ENCODE results near the gene STK32C.
A peak's percentile ranks its signal among the peaks of the same experiment; 100 is the strongest.

STK32C gene

GRCh38 chr10:132307823-132308586, at the start of gene STK32C:
Gene STK32C, minus strand, starts transcription at chr10:132307950. Its CDS starts 117 bp downstream, at chr10:132307833.
- DNase-seq (ENCODE audit: low read depth), result peak; percentile 87

DNA sequence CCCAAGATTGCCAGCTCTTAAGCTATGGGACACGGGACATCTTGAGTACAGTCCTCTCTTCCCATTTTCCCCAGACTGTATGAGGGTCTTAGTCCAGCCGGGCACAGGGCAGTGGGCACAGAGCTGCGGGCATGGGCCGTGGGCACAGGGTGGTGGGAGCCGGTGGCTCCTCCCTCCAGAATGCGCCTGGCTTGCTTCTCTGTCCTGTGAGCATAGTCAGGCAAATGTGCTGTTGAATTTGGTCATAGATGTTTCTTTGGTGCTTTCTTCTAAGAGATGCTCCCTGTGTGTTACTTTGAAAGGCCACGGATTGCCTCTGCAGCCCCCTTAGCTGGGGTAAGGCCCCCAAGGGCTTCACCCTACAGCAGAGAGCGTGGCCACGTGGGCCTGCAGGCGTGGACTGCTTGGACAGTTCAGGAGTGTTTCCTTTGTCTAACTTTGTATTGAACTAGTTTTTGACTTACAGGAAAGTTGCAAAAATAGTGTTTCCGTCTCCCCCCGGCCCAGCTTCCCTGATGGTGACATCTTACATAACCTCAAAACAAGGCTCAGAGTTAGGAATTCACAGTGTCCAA, 49.0 kb upstream of the STK32C start:
- no peak for DNase-seq (ENCODE audit: low read depth)

- DNase-seq (ENCODE audit: low read depth), result no peak
Measured at GRCh38 chr10:132355754-132356153, 48.0 kb upstream of the STK32C start.

GRCh38 chr10:132355297-132355696, 47.5 kb upstream of the STK32C start:
- DNase-seq (ENCODE audit: low read depth), result no peak

GRCh38 chr10:132354356-132355094, 46.8 kb upstream of the STK32C start:
- no peak for DNase-seq (ENCODE audit: low read depth)

GRCh38 chr10:132353456-132354355, 46.0 kb upstream of the STK32C start:
- no peak for DNase-seq (ENCODE audit: low read depth)

DNA sequence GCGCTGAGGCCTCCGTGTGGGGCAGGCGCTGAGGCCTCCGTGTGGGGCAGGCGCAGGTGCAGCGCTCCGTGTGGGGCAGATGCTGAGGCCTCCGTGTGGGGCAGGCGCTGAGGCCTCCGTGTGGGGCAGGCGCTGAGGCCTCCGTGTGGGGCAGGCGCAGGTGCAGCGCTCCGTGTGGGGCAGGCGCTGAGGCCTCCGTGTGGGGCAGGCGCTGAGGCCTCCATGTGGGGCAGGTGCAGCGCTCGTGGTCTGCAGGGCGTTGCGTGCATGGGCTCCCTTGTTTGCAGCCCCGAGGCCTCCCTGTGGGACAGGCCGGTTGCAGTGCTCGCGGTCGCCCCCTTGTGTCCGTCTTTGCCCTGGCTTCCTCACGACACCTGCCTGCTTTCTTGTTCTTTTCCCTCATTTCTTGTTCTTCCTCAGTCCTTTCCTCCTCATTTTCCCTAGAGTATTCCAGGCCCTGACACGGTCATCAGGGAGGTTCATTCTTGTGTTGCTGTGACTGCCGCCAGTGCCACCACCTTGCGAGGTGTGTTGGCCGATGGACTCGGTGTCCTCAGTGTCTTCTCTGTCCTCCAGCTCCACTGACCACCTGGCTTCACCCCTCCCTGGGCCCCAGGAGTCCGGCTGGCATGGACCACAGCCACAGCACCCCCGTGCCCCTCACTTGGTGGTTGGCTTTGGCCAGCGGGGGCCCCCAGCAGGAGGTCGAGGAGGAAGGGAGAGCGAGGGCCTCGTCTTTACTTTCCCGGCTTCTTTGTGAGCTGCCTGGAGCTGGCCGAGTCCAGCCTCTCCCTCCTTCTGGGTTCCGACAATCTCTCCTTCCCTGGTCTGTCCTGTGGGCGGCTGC, 44.9 kb upstream of the STK32C start:
- peak; percentile 50 for DNase-seq (ENCODE audit: low read depth)

GRCh38 chr10:132351611-132352010, 43.9 kb upstream of the STK32C start:
- no peak for DNase-seq (ENCODE audit: low read depth)

DNA sequence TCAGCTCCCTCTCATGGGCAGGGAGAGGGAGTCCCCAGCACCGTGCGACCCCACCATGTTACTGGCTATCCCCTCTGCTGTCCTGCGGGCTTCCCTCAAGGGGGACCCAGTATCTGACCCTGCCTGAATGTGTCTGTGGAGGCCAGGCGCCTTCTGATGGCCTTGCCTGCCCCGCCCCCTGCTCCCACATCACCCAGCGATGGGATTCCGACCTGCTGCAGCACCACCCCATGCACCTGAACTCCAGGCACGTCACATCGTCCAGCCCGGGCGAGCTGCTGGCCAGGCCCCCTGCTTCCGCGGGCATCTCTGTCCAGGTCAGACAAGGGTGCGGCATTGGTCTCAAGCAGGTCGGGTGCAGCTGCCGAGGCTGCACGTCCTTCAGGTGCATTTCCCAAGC, 43.2 kb upstream of the STK32C start:
- no peak for DNase-seq (ENCODE audit: low read depth)

- DNase-seq (ENCODE audit: low read depth), result no peak
Measured at GRCh38 chr10:132350391-132350790, 42.6 kb upstream of the STK32C start.

- no peak for DNase-seq (ENCODE audit: low read depth)
Measured at GRCh38 chr10:132349766-132350165, 42.0 kb upstream of the STK32C start.

- DNase-seq (ENCODE audit: low read depth), result no peak
Measured at GRCh38 chr10:132347931-132348267, 40.1 kb upstream of the STK32C start.

DNA sequence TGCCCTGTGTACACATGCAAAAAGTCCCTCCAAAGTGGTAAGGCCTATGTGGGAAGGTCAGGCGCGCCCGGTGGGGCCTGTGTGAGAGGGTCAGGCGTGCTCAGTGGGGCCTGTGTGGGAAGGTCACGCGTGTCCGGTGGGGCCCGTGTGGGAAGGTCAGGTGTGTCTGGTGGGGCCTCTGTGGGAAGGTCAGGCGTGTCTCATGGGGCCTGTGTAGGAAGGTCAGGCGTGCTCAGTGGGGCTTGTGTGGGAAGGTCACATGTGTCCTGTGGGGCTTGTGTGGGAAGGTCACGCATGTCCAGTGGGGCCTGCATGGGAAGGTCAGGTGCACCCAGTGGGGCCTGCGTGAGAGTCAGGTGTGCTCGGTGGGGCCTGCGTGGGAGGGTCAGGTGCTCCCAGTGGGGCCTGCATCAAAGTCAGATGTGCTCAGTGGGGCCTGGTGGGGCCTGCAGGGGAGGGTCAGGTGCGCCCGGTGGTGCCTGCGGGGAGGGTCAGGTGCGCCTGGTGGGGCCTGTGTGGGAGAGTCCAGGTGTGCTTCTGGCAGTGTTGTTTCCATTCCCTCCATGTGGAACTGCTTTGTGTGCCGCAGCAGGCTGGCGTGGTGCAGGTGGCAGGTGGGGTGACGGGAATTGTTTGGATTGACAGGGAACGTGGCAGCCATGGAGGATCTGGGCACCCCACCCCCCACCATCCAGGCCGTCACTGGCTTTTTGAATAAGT, 39.6 kb upstream of the STK32C start:
- no peak for DNase-seq (ENCODE audit: low read depth)

DNA sequence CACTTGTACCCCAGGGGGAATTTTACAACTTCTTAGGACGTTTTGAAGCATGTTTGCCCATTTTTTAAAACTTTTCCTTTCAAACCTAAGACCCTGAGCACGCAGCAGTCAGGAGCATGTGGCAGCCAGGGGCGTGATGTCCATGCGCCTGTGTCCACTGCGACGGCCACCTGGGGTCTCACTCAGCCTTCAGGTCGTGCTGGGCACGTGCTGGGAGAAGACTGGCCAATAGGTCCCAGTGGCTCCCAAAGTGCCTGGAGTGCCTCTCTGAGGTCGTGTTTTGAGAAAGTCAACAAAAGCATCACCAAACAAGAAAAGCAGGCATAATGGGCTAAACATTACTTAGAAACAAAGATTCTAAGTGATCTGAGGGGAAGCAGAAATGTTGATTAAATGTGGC, 39.1 kb upstream of the STK32C start:
- DNase-seq (ENCODE audit: low read depth), result no peak

- DNase-seq (ENCODE audit: low read depth), result no peak
Measured at GRCh38 chr10:132345345-132345744, 37.6 kb upstream of the STK32C start.

- DNase-seq (ENCODE audit: low read depth), result no peak
Measured at GRCh38 chr10:132344386-132344785, 36.6 kb upstream of the STK32C start.

DNA sequence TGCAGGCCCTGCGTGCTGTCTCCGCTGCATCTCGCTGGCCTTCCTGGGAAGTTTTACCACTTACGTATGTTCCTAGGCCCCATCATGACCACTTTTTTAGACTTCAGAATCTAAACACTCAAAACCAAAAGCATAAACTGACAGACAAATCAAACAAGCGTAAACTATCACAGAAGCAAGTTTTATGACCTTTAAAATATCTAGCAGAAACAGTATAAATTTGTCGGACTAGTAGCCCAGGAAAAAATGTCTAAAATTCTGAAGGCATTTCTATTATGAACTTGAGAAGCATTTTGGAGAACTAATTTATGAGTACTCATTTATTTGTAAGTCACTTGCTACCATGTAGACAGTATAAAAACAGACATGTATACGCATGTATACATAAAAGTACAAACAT, 34.8 kb upstream of the STK32C start:
- DNase-seq (ENCODE audit: low read depth), result no peak

- no peak for DNase-seq (ENCODE audit: low read depth)
Measured at GRCh38 chr10:132341781-132342180, 34.0 kb upstream of the STK32C start.

DNA sequence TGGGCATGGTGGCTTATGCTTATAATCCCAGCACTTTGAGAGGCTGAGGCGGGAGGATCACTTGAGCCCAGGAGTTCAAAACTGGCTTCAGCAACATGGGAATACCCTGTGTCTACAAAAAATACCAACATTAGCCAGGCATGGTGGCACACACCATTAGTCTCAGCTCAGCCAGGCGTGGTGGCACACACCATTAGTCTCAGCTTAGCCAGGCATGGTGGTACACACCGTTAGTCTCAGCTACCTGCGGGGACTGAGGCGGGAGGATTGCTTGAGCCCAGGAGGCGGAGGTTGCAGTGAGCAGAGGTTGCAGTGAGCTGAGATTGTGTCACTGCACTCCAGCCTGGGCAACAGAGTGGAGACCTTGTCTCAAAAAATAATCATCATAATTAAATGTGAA, 33.3 kb upstream of the STK32C start:
- DNase-seq (ENCODE audit: low read depth), result no peak

DNA sequence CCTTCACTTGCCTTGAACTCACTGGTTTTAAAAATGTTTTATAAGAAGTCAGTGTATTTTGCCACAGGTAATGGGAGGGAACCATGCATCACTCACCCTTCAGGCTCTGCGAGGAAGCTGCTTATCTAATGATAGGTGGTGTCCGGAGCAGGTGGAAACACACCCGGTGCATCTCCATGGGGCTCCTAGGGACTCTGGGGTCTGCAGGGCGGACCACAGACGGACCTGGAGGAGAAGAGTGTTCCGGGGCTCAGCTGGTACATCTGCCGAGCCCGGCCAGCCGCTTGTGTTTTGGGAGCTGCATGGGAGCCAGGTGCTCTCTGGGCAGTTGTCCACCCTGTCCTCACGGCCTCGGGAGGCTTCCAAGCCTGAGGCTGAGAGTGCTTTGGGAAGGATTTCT, 31.5 kb upstream of the STK32C start:
- no peak for DNase-seq (ENCODE audit: low read depth)

- DNase-seq (ENCODE audit: low read depth), result no peak
Measured at GRCh38 chr10:132338876-132339275, 31.1 kb upstream of the STK32C start.

All from activated T-helper 1 cell treated with Interleukin-2 at 50 U/mL for 16 hours (primary cell).